Activated CD4-positive, alpha-beta memory T cell treated with anti-CD3 and anti-CD28 coated beads for 36 hours (primary cell): ENCODE measurements around the gene TOP1. TPM values are rescaled to one million over a fixed set of nuclear protein-coding genes. Genes with fewer than 3 reads are reported as not detected.

Source experiments
- CTCF ChIA-PET: fragments of 350-600 bp; sonication (Branson Sonifier 250); formaldehyde crosslinking; loops from one replicate; lab custom pipeline; 2021; ENCODE audit warnings: antibody characterized with exemption, inconsistent platforms; lab: Charles Lee
- POLR2A ChIA-PET: fragments of 350-600 bp; sonication (Branson Sonifier 250); formaldehyde crosslinking; loops from one replicate; lab custom pipeline; 2021; ENCODE audit warnings: antibody characterized with exemption; lab: Charles Lee
- DNase-seq: peaks from one replicate; pipeline ENCODE4 v3.0.0-alpha.2; 2020
- H3K27ac Mint-ChIP-seq: one replicate; pipeline ENCODE4 v1.8.0; 2021; ENCODE audit warnings: mixed read lengths
- H3K27me3 Mint-ChIP-seq: one replicate; pipeline ENCODE4 v1.8.0; 2021; ENCODE audit warnings: mixed read lengths
- H3K36me3 Mint-ChIP-seq: one replicate; pipeline ENCODE4 v1.8.0; 2021; ENCODE audit warnings: mixed read lengths
- H3K4me1 Mint-ChIP-seq: one replicate; pipeline ENCODE4 v1.8.0; 2021; ENCODE audit warnings: low read depth, mixed read lengths
- H3K4me3 Mint-ChIP-seq: one replicate; pipeline ENCODE4 v1.8.0; 2021; ENCODE audit warnings: mild to moderate bottlenecking, mixed read lengths
- H3K9me3 Mint-ChIP-seq: one replicate; pipeline ENCODE4 v1.8.0; 2021; ENCODE audit warnings: mixed read lengths
- intact Hi-C: fragments of 100-400 bp; cut with micrococcal nuclease; formaldehyde crosslinking; loops from one replicate; pipeline ENCODE4 v1.15.1; 2023
- total RNA-seq, 2 experiments: library from RNA; stranded (reverse); gene quantifications; one replicate each; pipeline ENCODE4 v1.2.3, GENCODE V29; 2021

TOP1 gene
- total RNA-seq, 2 experiments from 2014 or later, result 128 TPM

DNA sequence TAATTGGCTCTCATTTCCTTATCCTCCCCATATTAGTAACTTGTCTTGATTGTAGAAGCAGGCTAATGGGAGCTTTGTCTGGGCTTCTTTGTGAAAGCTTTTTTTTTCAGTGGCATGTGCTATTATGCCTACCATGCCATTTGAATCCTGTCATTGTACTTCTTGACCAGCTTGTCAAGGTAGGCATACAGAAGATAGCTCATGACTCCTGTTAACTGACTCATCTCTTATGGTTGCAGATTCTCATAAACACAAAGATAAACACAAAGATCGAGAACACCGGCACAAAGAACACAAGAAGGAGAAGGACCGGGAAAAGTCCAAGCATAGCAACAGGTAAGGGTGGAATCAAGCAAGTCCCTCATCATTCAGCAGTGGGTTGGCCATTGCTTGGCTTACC is 32.5 kb downstream of the TOP1 start:
- Mint-ChIP-seq H3K4me1 (peaks cover 54% of the 10 kb centered on the region), H3K4me3 (no peak overlapping the region), H3K9me3 (no peaks in the 10 kb centered on the region), H3K36me3 (peaks cover 25% of the 10 kb centered on the region), H3K27me3 (no peaks in the 10 kb centered on the region), H3K27ac (no peak overlapping the region)
- DNase-seq, result no peak
- intact Hi-C loops, result no loop called here
- ChIA-PET CTCF (interaction anchor here (1.0 kb wide), 1 partner anchor 34 kb away, joined by 3 read pairs; no protein-coding TSS in a partner anchor), POLR2A (no interaction called here)

DNA sequence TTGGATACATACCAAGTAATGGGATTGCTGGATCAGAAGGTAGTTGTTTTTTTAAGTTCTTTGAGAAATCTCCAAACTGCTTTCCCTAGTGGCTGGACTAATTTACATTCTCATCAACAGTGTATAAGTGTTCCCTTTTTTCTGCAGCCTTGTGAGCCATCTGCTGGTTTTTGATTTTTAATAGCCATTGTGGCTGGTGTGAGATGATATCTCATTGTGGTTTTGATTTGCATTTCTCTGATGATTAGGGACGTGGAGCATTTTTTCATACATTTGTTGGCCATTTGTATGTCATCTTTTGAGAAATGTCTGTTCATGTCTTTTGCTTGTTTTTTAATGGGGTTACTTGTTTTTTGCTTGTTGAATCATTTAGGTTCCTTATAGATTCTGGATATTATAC is 34.8 kb downstream of the TOP1 start:
- ChIA-PET POLR2A (no interaction called here), CTCF (interaction anchor here (2.2 kb wide), 1 partner anchor 73 kb away, joined by 10 read pairs; no protein-coding TSS in a partner anchor)
- Mint-ChIP-seq H3K27me3 (no peaks in the 10 kb centered on the region), H3K27ac (no peak overlapping the region), H3K9me3 (no peaks in the 10 kb centered on the region), H3K4me3 (no peak overlapping the region), H3K4me1 (peaks cover 51% of the 10 kb centered on the region), H3K36me3 (peaks cover 36% of the 10 kb centered on the region)
- intact Hi-C loops, result no loop called here
- no peak for DNase-seq

GRCh38 chr20:41064377-41064776 is 35.8 kb downstream of the TOP1 start:
- Mint-ChIP-seq H3K27me3 (no peaks in the 10 kb centered on the region), H3K4me3 (no peak overlapping the region), H3K4me1 (peaks cover 47% of the 10 kb centered on the region), H3K27ac (no peak overlapping the region), H3K36me3 (peaks cover 40% of the 10 kb centered on the region), H3K9me3 (no peaks in the 10 kb centered on the region)
- POLR2A ChIA-PET, result no interaction called here
- DNase-seq, result no peak
- CTCF ChIA-PET, result interaction anchor here (0.9 kb wide), 1 partner anchor 74 kb away, joined by 4 read pairs; no protein-coding TSS in a partner anchor
- intact Hi-C loops, result no loop called here

DNA sequence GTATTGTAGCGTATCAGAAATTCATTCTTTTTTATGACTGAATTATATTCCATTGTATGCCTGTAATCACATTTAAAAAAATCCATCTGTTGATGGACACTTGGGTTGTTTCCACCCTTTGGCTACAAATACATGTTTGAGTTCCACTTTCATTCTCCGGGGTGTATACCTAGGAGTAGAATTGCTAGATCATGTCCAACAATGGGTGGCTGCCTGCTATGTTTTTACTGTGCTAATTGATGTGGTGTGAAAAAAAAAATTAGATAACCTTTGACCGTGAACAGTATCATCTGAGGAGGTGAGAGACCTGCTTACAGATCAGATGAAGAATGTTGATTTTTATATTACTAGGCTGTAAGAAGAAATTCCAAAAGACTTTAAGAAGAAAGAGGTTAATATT is 37.1 kb downstream of the TOP1 start:
- Mint-ChIP-seq H3K9me3 (no peaks in the 10 kb centered on the region), H3K4me1 (peaks cover 53% of the 10 kb centered on the region), H3K27ac (no peak overlapping the region), H3K4me3 (no peak overlapping the region), H3K27me3 (no peaks in the 10 kb centered on the region), H3K36me3 (peaks cover 45% of the 10 kb centered on the region)
- CTCF ChIA-PET, result interaction anchor here (0.7 to 0.8 kb wide), 2 partner anchors 75 to 166 kb away, joined by 3 to 6 read pairs; no protein-coding TSS in a partner anchor
- POLR2A ChIA-PET, result no interaction called here
- intact Hi-C loops, result no loop called here
- no peak for DNase-seq

GRCh38 chr20:41068806-41069205 is 40.2 kb downstream of the TOP1 start:
- Mint-ChIP-seq H3K9me3 (no peaks in the 10 kb centered on the region), H3K4me1 (peaks cover 64% of the 10 kb centered on the region), H3K4me3 (no peak overlapping the region), H3K27me3 (no peaks in the 10 kb centered on the region), H3K27ac (no peak overlapping the region), H3K36me3 (peaks cover 25% of the 10 kb centered on the region)
- CTCF ChIA-PET, result interaction anchor here (0.8 to 2.6 kb wide), 2 partner anchors 13 to 78 kb away, joined by 3 to 10 read pairs; no protein-coding TSS in a partner anchor
- DNase-seq, result no peak
- intact Hi-C loops, result no loop called here
- POLR2A ChIA-PET, result interaction anchor here (1.1 kb wide), 1 partner anchor 37 kb away, joined by 3 read pairs; no protein-coding TSS in a partner anchor

- Mint-ChIP-seq H3K4me3 (no peak overlapping the region), H3K9me3 (no peaks in the 10 kb centered on the region), H3K4me1 (peaks cover 79% of the 10 kb centered on the region), H3K27ac (peak overlapping the region; percentile 66), H3K36me3 (peaks cover 34% of the 10 kb centered on the region), H3K27me3 (no peaks in the 10 kb centered on the region)
- intact Hi-C loops, result loop anchor here (2.0 kb wide), 3 partner anchors 14 to 44 kb away; partner anchors contain the start of gene TOP1
- DNase-seq, result no peak
- ChIA-PET CTCF (interaction anchor here (1.1 to 5.9 kb wide), 3 partner anchors 23 to 82 kb away, joined by 5 to 22 read pairs (median 12); no protein-coding TSS in a partner anchor), POLR2A (interaction anchor here (0.9 kb wide), 1 partner anchor 38 kb away, joined by 4 read pairs; no protein-coding TSS in a partner anchor)
Measured at GRCh38 chr20:41072190-41072863, 43.7 kb downstream of the TOP1 start.

- no peak for DNase-seq
- peaks cover 80% of the 10 kb centered on the region for H3K4me1 Mint-ChIP-seq
- ChIA-PET CTCF (interaction anchor here (0.8 to 5.9 kb wide), 4 partner anchors 16 to 83 kb away, joined by 3 to 22 read pairs (median 8); no protein-coding TSS in a partner anchor), POLR2A (interaction anchor here (0.9 kb wide), 2 partner anchors 22 to 37 kb away, joined by 3 to 4 read pairs; no protein-coding TSS in a partner anchor)
- H3K36me3 Mint-ChIP-seq, result peaks cover 32% of the 10 kb centered on the region
- peak overlapping the region; percentile 66 for H3K27ac Mint-ChIP-seq
- no peaks in the 10 kb centered on the region for H3K27me3 Mint-ChIP-seq
- H3K4me3 Mint-ChIP-seq, result no peak overlapping the region
- intact Hi-C loops, result loop anchor here (1.0 to 2.0 kb wide), 4 partner anchors 14 to 70 kb away; partner anchors contain the start of gene TOP1
- H3K9me3 Mint-ChIP-seq, result no peaks in the 10 kb centered on the region
Measured at GRCh38 chr20:41072915-41073314, 44.3 kb downstream of the TOP1 start.

- H3K9me3 Mint-ChIP-seq, result no peaks in the 10 kb centered on the region
- no peak for DNase-seq
- peaks cover 27% of the 10 kb centered on the region for H3K36me3 Mint-ChIP-seq
- H3K27ac Mint-ChIP-seq, result no peak overlapping the region
- CTCF ChIA-PET, result interaction anchor here (0.8 to 5.9 kb wide), 5 partner anchors 21 to 106 kb away, joined by 3 to 22 read pairs (median 3); no protein-coding TSS in a partner anchor
- no peak overlapping the region for H3K4me3 Mint-ChIP-seq
- H3K4me1 Mint-ChIP-seq, result peaks cover 82% of the 10 kb centered on the region
- intact Hi-C loops, result no loop called here
- POLR2A ChIA-PET, result no interaction called here
- no peaks in the 10 kb centered on the region for H3K27me3 Mint-ChIP-seq
Measured at GRCh38 chr20:41074441-41074840, 45.8 kb downstream of the TOP1 start.

DNA sequence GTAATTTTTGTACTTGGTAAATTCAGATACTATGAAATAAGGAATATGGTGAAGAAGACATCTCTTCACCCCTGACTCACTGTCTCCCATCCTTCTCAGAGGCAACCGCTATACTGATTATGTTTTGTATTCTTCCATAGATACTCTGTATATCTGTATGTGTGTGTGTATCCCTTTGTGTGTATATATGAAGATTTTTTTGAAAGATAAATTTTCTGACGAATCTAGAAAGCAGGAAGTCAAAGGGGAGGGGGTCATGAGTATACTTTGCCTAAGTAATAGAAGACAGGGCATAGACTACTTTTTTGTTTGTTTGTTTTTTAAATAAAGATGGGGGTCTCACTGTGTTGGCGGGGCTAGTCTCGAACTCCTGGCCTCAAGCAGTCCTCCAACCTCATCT is 48.2 kb downstream of the TOP1 start:
- ChIA-PET POLR2A (interaction anchor here (1.4 kb wide), 1 partner anchor 10 kb away, joined by 5 read pairs; no protein-coding TSS in a partner anchor), CTCF (interaction anchor here (3.6 kb wide), 1 partner anchor 86 kb away, joined by 16 read pairs; no protein-coding TSS in a partner anchor)
- intact Hi-C loops, result loop anchor here (2.0 to 5.0 kb wide), 2 partner anchors 30 to 84 kb away; no protein-coding TSS in a partner anchor
- H3K4me3 Mint-ChIP-seq, result no peak overlapping the region
- H3K36me3 Mint-ChIP-seq, result peaks cover 33% of the 10 kb centered on the region
- DNase-seq, result no peak
- H3K9me3 Mint-ChIP-seq, result no peaks in the 10 kb centered on the region
- peak overlapping the region; percentile 69 for H3K27ac Mint-ChIP-seq
- peaks cover 69% of the 10 kb centered on the region for H3K4me1 Mint-ChIP-seq
- H3K27me3 Mint-ChIP-seq, result no peaks in the 10 kb centered on the region

DNA sequence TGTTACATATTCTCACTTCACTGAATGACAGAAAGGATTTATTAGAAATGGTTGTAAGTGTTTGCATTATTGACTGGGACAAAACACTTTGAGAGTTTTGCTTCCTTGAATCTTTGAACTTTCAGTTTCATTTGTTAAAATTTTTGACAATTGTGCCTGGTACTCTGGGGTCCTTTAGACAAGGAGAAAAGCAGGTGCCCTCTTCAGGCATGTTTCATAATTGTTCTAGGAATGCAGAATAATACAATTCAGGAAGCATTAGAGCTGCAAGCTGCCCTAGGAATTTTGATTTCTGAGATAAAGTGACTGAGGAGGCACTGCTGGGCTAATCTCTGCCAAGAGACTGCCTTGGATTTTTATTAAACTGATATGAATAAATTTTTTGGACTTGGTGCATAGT is 49.7 kb downstream of the TOP1 start:
- no peak overlapping the region for H3K4me3 Mint-ChIP-seq
- H3K9me3 Mint-ChIP-seq, result no peaks in the 10 kb centered on the region
- peak overlapping the region; percentile 50 for H3K27ac Mint-ChIP-seq
- no peaks in the 10 kb centered on the region for H3K27me3 Mint-ChIP-seq
- H3K4me1 Mint-ChIP-seq, result peaks cover 54% of the 10 kb centered on the region
- POLR2A ChIA-PET, result no interaction called here
- peaks cover 43% of the 10 kb centered on the region for H3K36me3 Mint-ChIP-seq
- intact Hi-C loops, result loop anchor here (5.0 kb wide), 1 partner anchor 86 kb away; no protein-coding TSS in a partner anchor
- DNase-seq, result no peak
- CTCF ChIA-PET, result interaction anchor here (1.1 to 2.4 kb wide), 2 partner anchors 16 to 87 kb away, joined by 4 to 19 read pairs; no protein-coding TSS in a partner anchor

DNA sequence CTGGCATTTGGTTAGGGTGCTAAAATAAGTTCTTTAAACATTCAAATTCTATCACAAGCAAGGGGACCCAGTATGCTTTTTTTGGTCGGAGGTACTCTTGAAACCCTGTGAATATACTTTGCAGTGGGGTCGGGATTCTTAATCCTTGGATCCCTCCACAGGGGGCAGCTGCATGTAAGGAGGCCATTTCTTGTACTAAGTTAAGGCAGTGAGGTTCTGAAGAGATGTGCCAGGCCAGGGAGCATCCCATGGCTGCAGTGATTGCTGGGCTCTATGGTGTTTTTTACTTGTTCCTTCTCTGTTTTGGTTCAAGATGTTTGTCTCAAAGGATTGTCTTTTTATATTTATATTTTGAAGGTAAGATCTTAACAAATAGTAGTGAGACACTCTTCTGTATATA is 50.4 kb downstream of the TOP1 start:
- intact Hi-C loops, result loop anchor here (5.0 kb wide), 1 partner anchor 87 kb away; no protein-coding TSS in a partner anchor
- no peak overlapping the region for H3K27ac Mint-ChIP-seq
- H3K27me3 Mint-ChIP-seq, result no peaks in the 10 kb centered on the region
- no peak overlapping the region for H3K4me3 Mint-ChIP-seq
- H3K4me1 Mint-ChIP-seq, result peaks cover 47% of the 10 kb centered on the region
- peaks cover 50% of the 10 kb centered on the region for H3K36me3 Mint-ChIP-seq
- no peaks in the 10 kb centered on the region for H3K9me3 Mint-ChIP-seq
- no peak for DNase-seq
- POLR2A ChIA-PET, result interaction anchor here (1.2 kb wide), 1 partner anchor 22 kb away, joined by 5 read pairs; no protein-coding TSS in a partner anchor
- CTCF ChIA-PET, result interaction anchor here (1.1 to 2.4 kb wide), 2 partner anchors 16 to 88 kb away, joined by 4 to 19 read pairs; no protein-coding TSS in a partner anchor

GRCh38 chr20:41080866-41081265 is 52.2 kb downstream of the TOP1 start:
- peaks cover 40% of the 10 kb centered on the region for H3K4me1 Mint-ChIP-seq
- H3K9me3 Mint-ChIP-seq, result no peaks in the 10 kb centered on the region
- H3K27ac Mint-ChIP-seq, result no peak overlapping the region
- intact Hi-C loops, result no loop called here
- no peaks in the 10 kb centered on the region for H3K27me3 Mint-ChIP-seq
- POLR2A ChIA-PET, result no interaction called here
- no peak for DNase-seq
- CTCF ChIA-PET, result interaction anchor here (1.6 to 3.1 kb wide), 2 partner anchors 14 to 90 kb away, joined by 5 to 13 read pairs; no protein-coding TSS in a partner anchor
- H3K36me3 Mint-ChIP-seq, result peaks cover 63% of the 10 kb centered on the region
- no peak overlapping the region for H3K4me3 Mint-ChIP-seq
